Islet precursor cell (in vitro differentiated cells): ENCODE results near the gene TRIM37.
A peak's percentile ranks its signal among the peaks of the same experiment; 100 is the strongest.
"Not testable (repeated sequence)": the region's sequence is repeated elsewhere in the genome, so short reads cannot be mapped to it uniquely, and the experiment has no call there.

ENCODE experiments used
- DNase-seq: peaks from one replicate; pipeline ENCODE4 v3.0.0-alpha.2; 2018

TRIM37 gene

GRCh38 chr17:59106463-59107305 lies at the start of gene TRIM37:
TSS of gene TRIM37 (minus strand) at chr17:59106880. CDS start at chr17:59106461, 419 bp downstream.
- DNase-seq, result peak; percentile 100

GRCh38 chr17:59155439-59156177 lies 48.9 kb upstream of the TRIM37 start, which contains the start of gene PRR11:
TSS of gene PRR11 (plus strand) at chr17:59155746. CDS start at chr17:59169753, 14,007 bp downstream.
- peak; percentile 100 for DNase-seq

GRCh38 chr17:59154721-59155438 lies 48.2 kb upstream of the TRIM37 start, which contains the start of gene SKA2:
TSS of gene SKA2 (minus strand) at chr17:59155186. CDS start at chr17:59155163, 23 bp downstream.
- no peak for DNase-seq

GRCh38 chr17:59154292-59154720 lies 47.6 kb upstream of the TRIM37 start:
- peak; percentile 83 for DNase-seq

GRCh38 chr17:59152925-59153324 lies 46.2 kb upstream of the TRIM37 start:
- DNase-seq, result no peak

GRCh38 chr17:59151591-59151990 lies 44.9 kb upstream of the TRIM37 start:
- DNase-seq, result no peak

GRCh38 chr17:59151006-59151405 lies 44.3 kb upstream of the TRIM37 start:
- DNase-seq, result no peak

GRCh38 chr17:59149841-59150511 lies 43.3 kb upstream of the TRIM37 start:
- no peak for DNase-seq

GRCh38 chr17:59149051-59149450 lies 42.4 kb upstream of the TRIM37 start:
- DNase-seq, result no peak

- no peak for DNase-seq
These were observed 39.0 kb upstream of the TRIM37 start for GRCh38 chr17:59145571-59146096.

GRCh38 chr17:59141860-59142259 lies 35.2 kb upstream of the TRIM37 start:
- DNase-seq, result no peak

- no peak for DNase-seq
These were observed 33.3 kb upstream of the TRIM37 start for GRCh38 chr17:59139939-59140338.

GRCh38 chr17:59138339-59138738 lies 31.7 kb upstream of the TRIM37 start:
- DNase-seq, result not testable (repeated sequence)

GRCh38 chr17:59131131-59131530 lies 24.5 kb upstream of the TRIM37 start:
- DNase-seq, result no peak

- DNase-seq, result no peak
These were observed 23.1 kb upstream of the TRIM37 start for GRCh38 chr17:59129814-59130213.

GRCh38 chr17:59126809-59127417 lies 20.2 kb upstream of the TRIM37 start:
- DNase-seq, result no peak

- no peak for DNase-seq
These were observed 18.0 kb upstream of the TRIM37 start for GRCh38 chr17:59124665-59125064.

- no peak for DNase-seq
These were observed 15.3 kb upstream of the TRIM37 start for GRCh38 chr17:59121901-59122480.

- DNase-seq, result no peak
These were observed 8.8 kb upstream of the TRIM37 start for GRCh38 chr17:59115474-59115873.

- no peak for DNase-seq
These were observed 4.9 kb upstream of the TRIM37 start for GRCh38 chr17:59111539-59111938.

GRCh38 chr17:59110973-59111372 lies 4.3 kb upstream of the TRIM37 start:
- DNase-seq, result no peak
